Mesothelial cell of epicardium (in vitro differentiated cells): ENCODE measurements around the gene BRMS1. TPM values are rescaled to one million over a fixed set of nuclear protein-coding genes. Genes with fewer than 3 reads are reported as not detected.

Experiments
- DNase-seq, 2 experiments: peaks; one replicate each; pipeline ENCODE4 v3.0.0; 2021; ENCODE audit warnings: low spot score in 2 of 2; ENCODE audit not compliant: unreplicated experiment in 2 of 2
- H3K27ac Mint-ChIP-seq: 2 replicates; pipeline ENCODE4 v1.8.0; 2021; ENCODE audit warnings: mixed read lengths
- H3K27me3 Mint-ChIP-seq: 2 replicates; pipeline ENCODE4 v1.8.0; 2021; ENCODE audit warnings: low read depth, mixed read lengths
- H3K36me3 Mint-ChIP-seq: 2 replicates; pipeline ENCODE4 v1.8.0; 2021; ENCODE audit warnings: mixed read lengths
- H3K4me1 Mint-ChIP-seq: 2 replicates; pipeline ENCODE4 v1.8.0; 2021; ENCODE audit warnings: mixed read lengths
- H3K4me3 Mint-ChIP-seq: 2 replicates; pipeline ENCODE4 v1.8.0; 2021; ENCODE audit warnings: mild to moderate bottlenecking, moderate library complexity, mixed read lengths
- H3K9me3 Mint-ChIP-seq: 2 replicates; pipeline ENCODE4 v1.8.0; 2021; ENCODE audit warnings: mixed read lengths
- CTCF ChIP-seq: fragments of 200-600 bp; sonication (generic); IDR thresholded peaks from one replicate; pipeline ENCODE4 v1.5.0; 2021; ENCODE audit warnings: antibody characterized with exemption; ENCODE audit not compliant: unreplicated experiment
- total RNA-seq: library from RNA; stranded (reverse); gene quantifications from 3 replicates; pipeline ENCODE4 v1.2.1, GENCODE V29; 2021

Gene BRMS1
- total RNA-seq, 1 donor from 2014 or later: 25.0 TPM

GRCh38 chr11:66331542-66332370, 13.1 kb downstream of the BRMS1 start:
- no peak for TF ChIP-seq CTCF
- Mint-ChIP-seq H3K36me3 (no peaks in the 10 kb centered on the region), H3K27ac (no peak overlapping the region), H3K4me1 (peaks cover 28% of the 10 kb centered on the region), H3K9me3 (no peaks in the 10 kb centered on the region), H3K4me3 (no peak overlapping the region), H3K27me3 (peaks cover 7% of the 10 kb centered on the region)
- DNase-seq: no peak

- no peak for DNase-seq
- no peak overlapping the region for H3K27ac Mint-ChIP-seq
- H3K9me3 Mint-ChIP-seq: no peaks in the 10 kb centered on the region
- no peak overlapping the region for H3K4me3 Mint-ChIP-seq
- TF ChIP-seq CTCF: no peak
- H3K36me3 Mint-ChIP-seq: no peaks in the 10 kb centered on the region
- peaks cover 3% of the 10 kb centered on the region for H3K27me3 Mint-ChIP-seq
- H3K4me1 Mint-ChIP-seq: peaks cover 27% of the 10 kb centered on the region
These were observed 14.0 kb downstream of the BRMS1 start for GRCh38 chr11:66330931-66331330.

- TF ChIP-seq CTCF: no peak
- Mint-ChIP-seq H3K27ac (no peak overlapping the region), H3K27me3 (no peaks in the 10 kb centered on the region), H3K9me3 (no peaks in the 10 kb centered on the region), H3K4me1 (peaks cover 38% of the 10 kb centered on the region), H3K4me3 (no peak overlapping the region), H3K36me3 (no peaks in the 10 kb centered on the region)
- no peak for DNase-seq
These were observed 15.7 kb downstream of the BRMS1 start for GRCh38 chr11:66329165-66329673.

- Mint-ChIP-seq H3K4me3 (peak overlapping the region; percentile 17), H3K27me3 (no peaks in the 10 kb centered on the region), H3K9me3 (no peaks in the 10 kb centered on the region), H3K27ac (peak overlapping the region; percentile 73), H3K36me3 (no peaks in the 10 kb centered on the region), H3K4me1 (peaks cover 40% of the 10 kb centered on the region)
- peak; percentile 98 for TF ChIP-seq CTCF
- DNase-seq: peak; percentile 64 to 86
These were observed 16.4 kb downstream of the BRMS1 start for GRCh38 chr11:66328302-66329144.

GRCh38 chr11:66328031-66328301, 16.9 kb downstream of the BRMS1 start:
- TF ChIP-seq CTCF: no peak
- H3K27ac Mint-ChIP-seq: peak overlapping the region; percentile 73
- H3K27me3 Mint-ChIP-seq: no peaks in the 10 kb centered on the region
- DNase-seq: no peak
- peaks cover 40% of the 10 kb centered on the region for H3K4me1 Mint-ChIP-seq
- H3K9me3 Mint-ChIP-seq: no peaks in the 10 kb centered on the region
- no peaks in the 10 kb centered on the region for H3K36me3 Mint-ChIP-seq
- H3K4me3 Mint-ChIP-seq: no peak overlapping the region
